Suprapubic skin (tissue), 4 donors: ENCODE data around the gene MTA3.

Experiments used
- CTCF ChIP-seq, 2 donors: fragments of 200-600 bp in 1 of 2; fragments of 450-650 bp in 1 of 2; sonication (generic) in 1 of 2; IDR thresholded peaks; one replicate each; pipeline ENCODE4 v1.5.1; 2016 to 2019; ENCODE audit warnings: antibody characterized with exemption in 2 of 2, mild to moderate bottlenecking in 1 of 2, moderate library complexity in 1 of 2
- EP300 ChIP-seq: sonication (generic); formaldehyde crosslinking; IDR thresholded peaks from one replicate; pipeline ENCODE4 v1.6.1; 2017; ENCODE audit warnings: antibody characterized with exemption
- POLR2A ChIP-seq, 2 donors: fragments of 450-650 bp; IDR thresholded peaks; one replicate each; pipeline ENCODE4 v1.6.1; 2017; ENCODE audit warnings: antibody characterized with exemption in 2 of 2, mild to moderate bottlenecking in 2 of 2, moderate library complexity in 2 of 2
- POLR2AphosphoS5 ChIP-seq, 3 donors: sonication (generic); formaldehyde crosslinking; IDR thresholded peaks; one replicate each; pipeline ENCODE4 v1.6.1; 2017; ENCODE audit warnings: antibody characterized with exemption in 3 of 3

- TF ChIP-seq CTCF (IDR thresholded peaks at IDR 0.05) (no peak), POLR2A (IDR thresholded peaks at IDR 0.05) (no peak), POLR2AphosphoS5 (IDR thresholded peaks at IDR 0.05) (no peak), EP300 (no peak)
Observed at GRCh38 chr2:42653039-42653438, 84.6 kb downstream of the MTA3 start.
